Measurements from ENCODE around the gene KLRB1. TPM values are rescaled to one million over a fixed set of nuclear protein-coding genes. Genes with fewer than 3 reads are reported as not detected.
"Not testable (repeated sequence)": the region's sequence is repeated elsewhere in the genome, so short reads cannot be mapped to it uniquely, and the experiment has no call there.

The KLRB1 gene
- not detected for polyA plus RNA-seq (2013, experiment 1 of 2; ENCODE audit: insufficient read length)
- 0.12 TPM for polyA plus RNA-seq (2013, experiment 2 of 2; ENCODE audit: insufficient read length)

- DNase-seq: no peak
Observed at GRCh38 chr12:9607716-9608115, at the start of gene KLRB1. Gene KLRB1, minus strand, starts transcription at chr12:9607916. Its CDS starts 77 bp downstream, at chr12:9607839.

DNA sequence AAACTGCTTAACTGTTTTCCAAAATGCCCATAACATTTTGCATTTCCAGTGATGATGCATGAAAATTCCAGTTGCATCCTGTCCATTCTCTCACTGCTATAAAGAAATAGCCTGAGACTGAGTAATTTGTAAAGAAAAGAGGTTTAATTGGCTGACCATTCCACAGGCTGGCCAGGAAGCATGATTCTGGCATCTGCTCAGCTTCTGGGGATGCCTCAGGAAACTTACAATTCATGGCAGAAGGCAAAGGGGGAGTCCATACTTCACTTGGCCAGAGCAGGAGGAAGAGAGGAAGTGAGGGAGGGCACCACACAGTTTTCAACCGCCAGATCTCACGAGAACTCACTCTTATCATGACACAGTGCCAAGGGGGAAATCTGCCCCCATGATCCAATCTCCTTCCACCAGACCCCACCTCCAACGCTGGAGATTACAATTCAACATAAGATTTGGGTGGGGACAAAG is 43.6 kb upstream of the KLRB1 start:
- DNase-seq: peak; percentile 64

DNA sequence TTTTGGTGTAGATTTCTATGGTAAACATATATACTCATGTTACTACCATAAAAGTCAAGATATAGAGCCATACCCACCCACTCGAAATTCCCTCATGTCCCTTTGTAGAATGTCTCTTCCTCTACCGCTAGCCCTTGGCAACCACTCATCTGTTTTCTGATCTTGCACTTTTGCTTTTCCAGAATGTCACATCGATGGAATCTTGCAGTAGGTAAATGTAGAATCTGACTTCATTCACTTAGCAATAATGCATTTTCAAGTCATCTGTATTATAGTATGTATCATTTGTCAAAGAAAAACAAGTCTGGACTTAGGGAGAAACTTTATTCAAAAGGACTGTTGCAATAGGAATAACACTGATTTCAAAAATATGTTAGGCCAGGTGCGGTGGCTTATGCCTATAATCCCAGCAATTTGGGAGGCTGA is 42.4 kb upstream of the KLRB1 start:
- DNase-seq: no peak

- no peak for DNase-seq
Observed at GRCh38 chr12:9649532-9649940, 41.8 kb upstream of the KLRB1 start.

- no peak for DNase-seq
Observed at GRCh38 chr12:9648701-9649531, 41.2 kb upstream of the KLRB1 start.

DNA sequence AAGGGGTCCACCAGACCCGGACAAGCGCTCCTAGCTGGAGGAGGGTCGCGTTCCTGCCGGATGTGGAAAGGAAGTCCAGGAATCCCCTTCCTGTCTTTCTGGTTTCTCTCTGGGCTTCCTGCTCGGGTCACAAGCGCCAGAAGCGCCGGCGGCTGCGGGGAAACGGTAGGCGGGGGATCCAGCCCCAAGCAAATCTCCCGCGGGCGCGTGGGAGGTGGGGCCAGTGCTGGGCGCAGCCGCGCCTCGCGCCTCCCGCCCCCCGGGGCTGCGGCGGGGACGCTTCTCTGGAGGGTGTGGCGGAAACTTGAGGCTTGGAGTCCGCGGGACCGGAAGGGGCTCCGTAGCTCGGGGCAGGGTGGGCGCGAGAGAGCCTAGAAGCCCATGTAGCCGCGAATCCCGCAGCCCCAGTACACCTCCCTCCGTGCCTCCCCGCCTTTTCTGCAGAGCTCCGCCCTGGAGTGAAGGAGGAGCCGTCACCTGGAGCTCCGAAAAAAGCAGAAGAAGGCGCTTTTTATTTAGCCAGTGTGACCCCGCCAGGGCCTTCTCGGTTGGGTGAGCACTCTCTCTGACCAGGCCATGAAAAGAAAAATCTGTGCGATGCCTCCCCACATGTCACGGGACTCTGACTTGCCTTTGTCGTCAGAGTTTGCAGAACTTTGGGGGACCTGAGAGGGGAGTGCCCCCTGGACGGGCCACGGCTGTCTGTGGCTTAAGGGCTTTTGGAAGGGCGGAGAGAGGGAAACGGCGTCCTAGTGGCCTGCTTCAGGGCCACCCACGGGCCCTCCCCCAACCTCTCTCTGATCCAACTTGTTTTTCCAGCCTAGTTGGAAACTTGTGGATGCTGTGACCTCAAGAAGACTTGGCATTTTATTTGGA is 40.3 kb upstream of the KLRB1 start:
- DNase-seq: peak; percentile 84

GRCh38 chr12:9646794-9647781 is 39.4 kb upstream of the KLRB1 start:
- DNase-seq: peak; percentile 43

GRCh38 chr12:9644985-9645551 is 37.4 kb upstream of the KLRB1 start:
- DNase-seq: not testable (repeated sequence)

- no peak for DNase-seq
Observed at GRCh38 chr12:9643266-9643660, 35.5 kb upstream of the KLRB1 start.

DNA sequence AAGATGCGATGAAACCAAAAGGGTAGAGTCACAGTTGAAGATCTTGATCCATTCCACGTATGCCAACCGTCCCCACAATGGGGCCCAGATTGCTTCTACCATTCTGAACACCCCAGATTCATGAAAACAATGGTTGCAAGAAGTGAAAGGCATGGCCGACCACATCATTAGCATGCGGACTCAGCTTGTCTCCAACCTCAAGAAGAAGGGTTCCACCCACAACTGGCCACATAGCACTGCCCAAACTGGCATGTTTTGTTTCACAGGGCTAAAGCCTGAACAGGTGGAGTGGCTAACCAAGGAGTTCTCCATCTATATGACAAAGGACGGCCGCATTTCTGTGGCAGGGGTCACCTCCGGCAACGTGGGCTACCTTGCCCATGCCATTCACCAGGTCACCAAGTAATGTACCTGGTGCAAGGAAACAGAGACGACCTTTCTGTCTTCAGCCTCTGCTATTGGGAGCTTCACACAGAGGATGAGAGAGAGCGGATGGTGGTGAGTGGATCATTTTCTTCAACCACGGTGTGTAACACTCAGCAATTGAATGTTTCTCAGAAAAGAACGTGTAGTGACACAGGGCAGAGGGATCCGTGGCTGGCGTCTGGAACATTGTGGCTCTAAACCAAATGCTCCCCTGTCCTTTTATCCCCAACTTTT is 35.0 kb upstream of the KLRB1 start:
- DNase-seq: no peak

DNA sequence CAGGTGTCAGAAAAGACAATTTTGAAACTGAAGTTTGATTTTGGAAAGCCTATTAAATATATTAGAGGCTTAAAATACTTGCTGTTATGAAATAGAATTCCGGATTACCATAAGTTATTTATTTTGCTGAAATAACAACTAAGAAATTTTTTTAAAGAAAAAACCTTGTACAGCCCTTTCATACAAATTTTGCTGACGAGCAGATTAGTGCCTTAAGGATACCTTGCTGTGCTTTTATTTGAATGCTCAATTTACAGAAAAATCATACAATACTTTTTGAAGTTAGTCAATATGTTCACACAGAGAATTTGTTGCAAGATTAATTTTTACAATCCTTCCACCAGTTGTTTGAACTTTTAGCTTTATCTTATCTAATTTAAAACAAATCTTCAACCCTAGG is 32.3 kb upstream of the KLRB1 start:
- DNase-seq: no peak

- DNase-seq: no peak
Observed at GRCh38 chr12:9636851-9637206, 29.1 kb upstream of the KLRB1 start.

- DNase-seq: no peak
Observed at GRCh38 chr12:9636150-9636850, 28.6 kb upstream of the KLRB1 start.

GRCh38 chr12:9634969-9635754 is 27.4 kb upstream of the KLRB1 start:
- DNase-seq: no peak

- peak; percentile 44 for DNase-seq
Observed at GRCh38 chr12:9634177-9634803, 26.6 kb upstream of the KLRB1 start.

DNA sequence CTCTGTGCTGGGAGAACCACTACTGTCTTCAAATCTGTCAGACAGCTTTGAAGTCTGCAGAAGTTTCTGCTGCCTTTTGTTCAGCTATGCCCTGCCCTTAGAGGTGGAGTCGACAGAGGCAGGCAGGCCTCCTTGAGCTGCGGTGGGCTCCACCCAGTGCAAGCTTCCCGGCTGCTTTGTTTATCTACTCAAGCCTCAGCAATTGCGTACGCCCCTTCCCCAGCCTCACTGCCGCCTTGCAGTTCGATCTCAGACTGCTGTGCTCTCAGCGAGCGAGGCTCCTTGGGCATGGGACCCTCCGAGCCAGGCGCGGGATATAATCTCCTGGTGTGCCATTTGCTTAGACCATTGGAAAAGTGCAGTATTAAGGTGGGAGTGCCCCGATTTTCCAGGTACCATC is 25.1 kb upstream of the KLRB1 start:
- no peak for DNase-seq

DNA sequence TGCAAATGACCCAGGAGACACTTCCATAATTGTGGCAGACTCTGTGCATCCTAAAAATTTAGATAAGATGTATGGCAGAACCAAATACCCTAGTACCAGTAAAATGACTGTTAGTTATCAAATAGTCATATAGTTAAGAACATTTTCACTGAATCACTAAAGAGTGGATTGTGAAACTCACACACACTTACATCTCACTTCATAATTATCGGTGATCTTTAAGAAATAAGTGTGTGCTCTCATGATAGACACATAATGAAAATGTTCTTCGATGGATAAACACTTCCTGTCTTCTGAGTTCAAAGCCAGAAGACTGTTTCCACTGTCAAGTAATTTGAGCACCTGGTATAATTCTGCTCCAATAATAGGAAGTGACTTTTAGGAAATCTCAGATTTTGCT is 19.1 kb upstream of the KLRB1 start:
- DNase-seq: no peak

DNA sequence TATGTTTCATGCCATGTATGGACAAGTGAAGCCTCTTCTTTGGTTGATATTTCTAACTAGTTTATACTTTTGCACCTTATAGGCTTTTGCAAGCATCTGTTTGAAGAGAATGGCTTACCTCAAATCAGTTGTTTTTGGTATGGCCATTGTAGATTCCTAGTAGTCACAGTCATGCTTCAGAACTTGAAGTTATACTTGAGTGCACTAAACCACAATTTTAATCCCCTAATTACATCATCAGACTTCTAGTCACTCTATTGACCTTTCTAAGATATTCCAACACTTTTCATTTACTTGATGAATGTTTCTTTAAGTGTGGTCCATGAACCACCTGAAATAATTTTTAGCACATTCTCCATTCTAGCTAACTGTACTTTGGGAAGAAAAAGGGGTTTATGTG is 18.6 kb upstream of the KLRB1 start:
- DNase-seq: no peak

GRCh38 chr12:9625019-9625418 is 17.3 kb upstream of the KLRB1 start:
- no peak for DNase-seq
